HG03378 (cell line): Measurements from ENCODE around the gene SLC38A7.
A peak's percentile ranks its signal among the peaks of the same experiment; 100 is the strongest.
"Not testable (repeated sequence)": the region's sequence is repeated elsewhere in the genome, so short reads cannot be mapped to it uniquely, and the experiment has no call there.

Source experiments
- ATAC-seq: cut with Tn5 transposase; IDR thresholded peaks from one replicate; pipeline ENCODE4 v1.9.1; 2021; ENCODE audit warnings: mild to moderate bottlenecking, moderate library complexity; ENCODE audit not compliant: unreplicated experiment

Gene SLC38A7

GRCh38 chr16:58678716-58679115 is 5.9 kb downstream of the SLC38A7 start:
- no peak for ATAC-seq

GRCh38 chr16:58678269-58678668 is 6.3 kb downstream of the SLC38A7 start:
- ATAC-seq = no peak

GRCh38 chr16:58670946-58671583 is 13.5 kb downstream of the SLC38A7 start:
- ATAC-seq = no peak

GRCh38 chr16:58670177-58670576 is 14.4 kb downstream of the SLC38A7 start:
- no peak for ATAC-seq

GRCh38 chr16:58665200-58665599 is 19.4 kb downstream of the SLC38A7 start:
- no peak for ATAC-seq

GRCh38 chr16:58661199-58661830 is 23.3 kb downstream of the SLC38A7 start:
- ATAC-seq = peak; percentile 86

- ATAC-seq = not testable (repeated sequence)
These were observed 24.7 kb downstream of the SLC38A7 start for GRCh38 chr16:58659911-58660310.

GRCh38 chr16:58658796-58659211 is 25.8 kb downstream of the SLC38A7 start:
- no peak for ATAC-seq

- no peak for ATAC-seq
These were observed 27.7 kb downstream of the SLC38A7 start for GRCh38 chr16:58656899-58657298.

- no peak for ATAC-seq
These were observed 29.4 kb downstream of the SLC38A7 start for GRCh38 chr16:58655215-58655596.

- ATAC-seq = no peak
These were observed 29.9 kb downstream of the SLC38A7 start for GRCh38 chr16:58654560-58655214.

- no peak for ATAC-seq
These were observed 31.8 kb downstream of the SLC38A7 start for GRCh38 chr16:58652741-58653140.

GRCh38 chr16:58651965-58652348 is 32.6 kb downstream of the SLC38A7 start:
- ATAC-seq = no peak

- ATAC-seq = no peak
These were observed 34.9 kb downstream of the SLC38A7 start for GRCh38 chr16:58649707-58650106.

GRCh38 chr16:58647107-58647506 is 37.5 kb downstream of the SLC38A7 start:
- ATAC-seq = no peak

- ATAC-seq = no peak
These were observed 39.6 kb downstream of the SLC38A7 start for GRCh38 chr16:58644765-58645487.

- ATAC-seq = no peak
These were observed 40.5 kb downstream of the SLC38A7 start for GRCh38 chr16:58644108-58644507.

GRCh38 chr16:58640949-58641348 is 43.6 kb downstream of the SLC38A7 start:
- ATAC-seq = no peak

GRCh38 chr16:58639836-58640235 is 44.7 kb downstream of the SLC38A7 start:
- no peak for ATAC-seq

GRCh38 chr16:58639230-58639629 is 45.3 kb downstream of the SLC38A7 start:
- ATAC-seq = no peak

GRCh38 chr16:58638148-58639036 is 46.2 kb downstream of the SLC38A7 start:
- no peak for ATAC-seq
